Endothelial cell of umbilical vein (primary cell): ENCODE results near the gene GNAL. TPM values are rescaled to one million over a fixed set of nuclear protein-coding genes. Genes with fewer than 3 reads are reported as not detected.

Source experiments
- BruUV-seq: library from RNA; stranded (reverse); fragments of 400-500 nt; replicated peaks from 2 replicates; lab custom pipeline; 2021; lab: Mats Ljungman, UMichigan
- CTCF ChIA-PET: fragments of 300-600, 350-600 bp; sonication (Branson Sonifier 250); formaldehyde crosslinking; loops from one replicate; lab custom pipeline; 2021; ENCODE audit warnings: antibody characterized with exemption, inconsistent platforms; lab: Charles Lee
- POLR2A ChIA-PET: fragments of 300-600, 350-600 bp; sonication (Branson Sonifier 250); formaldehyde crosslinking; loops from one replicate; lab custom pipeline; 2021; ENCODE audit warnings: antibody characterized with exemption, inconsistent platforms; lab: Charles Lee
- DNase-seq: peaks from one replicate; pipeline ENCODE4 v3.0.0-alpha.2; 2011; ENCODE audit warnings: low read depth, low spot score
- FAIRE-seq: peaks from 2 replicates; lab custom pipeline; 2011; peaks lifted over from hg19 to GRCh38; lab: Jason Lieb, UNC
- H2AFZ ChIP-seq: 2 replicates; pipeline ENCODE4 v1.6.0; 2012; ENCODE audit warnings: low read depth, low read length, control low read depth, inconsistent platforms
- H3K27ac ChIP-seq: 2 replicates; pipeline ENCODE4 v1.5.1; 2011; ENCODE audit warnings: low read depth, mild to moderate bottlenecking, control low read depth, low read length, moderate library complexity; ENCODE audit not compliant: insufficient read depth
- H3K27me3 ChIP-seq, 2 experiments: 2 replicates each; pipeline versions ENCODE4 v1.6.0 to v1.6.1; 2011; ENCODE audit warnings: low read length in 2 of 2, mixed read lengths in 1 of 2; ENCODE audit not compliant: control insufficient read depth in 2 of 2, insufficient read depth in 2 of 2
- H3K36me3 ChIP-seq, 2 experiments: 2 replicates in 1 of 2; 3 replicates in 1 of 2; pipeline ENCODE4 v1.5.1; 2011; ENCODE audit warnings: low read length in 2 of 2, mild to moderate bottlenecking in 1 of 2, moderate library complexity in 1 of 2; ENCODE audit not compliant: control insufficient read depth in 2 of 2, insufficient read depth in 2 of 2; ENCODE audit errors: extremely low read depth in 1 of 2
- H3K4me1 ChIP-seq: 3 replicates; pipeline ENCODE4 v1.5.1; 2011; ENCODE audit warnings: mild to moderate bottlenecking, low read length; ENCODE audit not compliant: control insufficient read depth, insufficient read depth; ENCODE audit errors: extremely low read depth
- H3K4me2 ChIP-seq: 2 replicates; pipeline ENCODE4 v1.6.1; 2011; ENCODE audit warnings: low read length, control low read depth, mixed read lengths; ENCODE audit not compliant: insufficient read depth
- H3K4me3 ChIP-seq, 3 experiments: fragments of 200-600 bp in 1 of 3; sonication (generic), shearing (Covaris generic) in 1 of 3; replicated peaks in 1 of 3; 2 replicates each; pipeline ENCODE4 v1.5.1; 2011 to 2016; ENCODE audit warnings: control low read depth in 3 of 3, low read length in 3 of 3, mild to moderate bottlenecking in 2 of 3, inconsistent platforms in 1 of 3, low read depth in 1 of 3, moderate library complexity in 1 of 3; ENCODE audit not compliant: insufficient read depth in 1 of 3
- H3K79me2 ChIP-seq: 2 replicates; pipeline ENCODE4 v1.6.0; 2012; ENCODE audit warnings: low read length, inconsistent platforms; ENCODE audit not compliant: control insufficient read depth, insufficient read depth
- H3K9ac ChIP-seq: replicated peaks from 2 replicates; pipeline ENCODE3; 2011; ENCODE audit warnings: low read length, control low read depth; ENCODE audit not compliant: insufficient read depth; ENCODE audit errors: extremely low read depth
- H3K9me1 ChIP-seq: replicated peaks from 3 replicates; pipeline ENCODE4 v1.6.0; 2011; ENCODE audit warnings: mild to moderate bottlenecking, low read length; ENCODE audit not compliant: control insufficient read depth, insufficient read depth; ENCODE audit errors: extremely low read depth
- H3K9me3 ChIP-seq: replicated peaks from 2 replicates; pipeline ENCODE4 v1.5.1; 2012; ENCODE audit warnings: low read length, inconsistent platforms; ENCODE audit not compliant: control insufficient read depth, insufficient read depth
- H4K20me1 ChIP-seq: replicated peaks from 2 replicates; pipeline ENCODE3; 2011; ENCODE audit warnings: mild to moderate bottlenecking, low read length; ENCODE audit not compliant: control insufficient read depth, insufficient read depth; ENCODE audit errors: extremely low read depth
- EZH2 ChIP-seq: IDR thresholded peaks from 2 replicates; pipeline ENCODE4 v1.6.1; 2012; ENCODE audit warnings: borderline replicate concordance, low read depth, mild to moderate bottlenecking, moderate library complexity, low read length, inconsistent platforms; ENCODE audit not compliant: severe bottlenecking
- FOS ChIP-seq: IDR thresholded peaks from 2 replicates; pipeline ENCODE4 v1.6.1; 2011; ENCODE audit warnings: mild to moderate bottlenecking, low read length, moderate library complexity, borderline replicate concordance; ENCODE audit not compliant: insufficient read depth
- GATA2 ChIP-seq: IDR thresholded peaks from 2 replicates; pipeline ENCODE4 v1.7.0; 2011; ENCODE audit warnings: low read depth, mild to moderate bottlenecking, moderate library complexity, mixed read lengths, low read length; ENCODE audit not compliant: insufficient read length, insufficient read depth
- JUN ChIP-seq: IDR thresholded peaks from 2 replicates; pipeline ENCODE4 v1.6.1; 2011; ENCODE audit warnings: borderline replicate concordance, low read depth; ENCODE audit not compliant: insufficient read length, insufficient read depth
- MAX ChIP-seq: IDR thresholded peaks from 2 replicates; pipeline ENCODE4 v1.6.1; 2011; ENCODE audit not compliant: insufficient read depth, insufficient read length
- MYC ChIP-seq: IDR thresholded peaks from one replicate; pipeline ENCODE4 v1.6.1; 2011; ENCODE audit warnings: mild to moderate bottlenecking, low read depth, low read length
- POLR2A ChIP-seq: IDR thresholded peaks from 2 replicates; pipeline ENCODE4 v1.6.1; 2012; ENCODE audit warnings: low read depth, mild to moderate bottlenecking, control low read depth, low read length
- POLR2AphosphoS5 ChIP-seq: IDR thresholded peaks from 2 replicates; pipeline ENCODE4 v1.6.1; 2012; ENCODE audit warnings: low read depth, mild to moderate bottlenecking, control low read depth, low read length, moderate library complexity; ENCODE audit not compliant: insufficient read depth
- dilution Hi-C: fragments of 300-500 bp; cut with MboI; formaldehyde crosslinking; loops from one replicate; pipeline ENCODE4 v1.15.0; 2019; ENCODE audit warnings: low sequenced_read_pairs; ENCODE audit not compliant: extremely low pct_ligation_motif_present
- intact Hi-C: fragments of 100-400 bp; cut with micrococcal nuclease; formaldehyde crosslinking; loops from one replicate; pipeline ENCODE4 v1.10.0; 2022
- polyA plus RNA-seq, 4 experiments: library from polyadenylated mRNA; depleted of rRNA in 3 of 4; stranded (reverse) in 3 of 4; unstranded in 1 of 4; fragments of >200 nt; gene quantifications; 2 replicates each; pipeline versions ENCODE4 v1.2.1 to v1.2.3, GENCODE V29; 2011 to 2012; ENCODE audit warnings: missing spikeins in 1 of 4
- total RNA-seq: library from RNA; stranded (reverse); gene quantifications from 2 replicates; pipeline ENCODE4 v1.2.3, GENCODE V29; 2021
- TF ChIP-seq, protein P1 (sequence below), 2 donors: IDR thresholded peaks; 1 replicate in 1 of 2; 2 replicates in 1 of 2; pipeline ENCODE4 v1.5.1; 2011; ENCODE audit warnings: low read length in 2 of 2, mild to moderate bottlenecking in 2 of 2, moderate library complexity in 2 of 2, control low read depth in 1 of 2, inconsistent platforms in 1 of 2, low read depth in 1 of 2; ENCODE audit not compliant: insufficient read depth in 1 of 2; ENCODE audit errors: extremely low read depth in 1 of 2

Gene GNAL
- total and polyA plus RNA-seq, 2 donors (not counting 3 experiments of a cell fraction or from before 2014, with no cell fraction given): 0.07 to 0.73 TPM

DNA sequence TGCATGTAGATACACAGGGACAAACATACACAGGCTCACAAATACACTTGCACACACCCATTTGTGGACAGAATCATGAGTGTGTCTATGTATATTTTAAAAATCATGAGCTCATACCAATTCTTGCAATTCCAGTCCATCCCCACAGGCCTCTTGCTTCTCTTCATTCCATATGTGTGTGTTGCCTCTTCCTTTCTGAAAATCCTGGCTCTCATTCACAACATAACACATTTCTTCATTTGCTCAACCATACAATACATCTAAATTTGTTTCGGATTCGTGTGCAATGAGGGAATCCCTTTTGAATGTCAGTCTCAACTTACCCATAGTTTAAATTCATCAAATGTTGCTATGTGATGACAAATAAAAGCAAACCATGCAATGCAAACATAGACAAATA lies 51.4 kb downstream of the GNAL start:
- no peaks in the 10 kb centered on the region for H3K79me2 ChIP-seq
- intact Hi-C loops: loop anchor here (10.0 kb wide), 1 partner anchor 56 kb away; the partner anchor contains the start of gene GNAL
- FAIRE-seq (no peak), DNase-seq (no peak)
- no peak overlapping the region for H3K27ac ChIP-seq
- H2AFZ ChIP-seq: no peak overlapping the region
- dilution Hi-C loops: no loop called here
- ChIA-PET CTCF (interaction anchor here (0.7 to 2.5 kb wide), 9 partner anchors 10 to 298 kb away, joined by 3 to 7 read pairs (median 3); no protein-coding TSS in a partner anchor), POLR2A (no interaction called here)
- no peaks in the 10 kb centered on the region for H3K9me3 ChIP-seq
- no peaks in the 10 kb centered on the region for H4K20me1 ChIP-seq
- H3K4me2 ChIP-seq: no peak overlapping the region
- TF ChIP-seq EZH2 (no peak), POLR2AphosphoS5 (no peak), JUN (no peak), MAX (no peak), FOS (no peak), MYC (no peak), POLR2A (no peak), GATA2 (no peak)
- TF ChIP-seq, protein P1, sequence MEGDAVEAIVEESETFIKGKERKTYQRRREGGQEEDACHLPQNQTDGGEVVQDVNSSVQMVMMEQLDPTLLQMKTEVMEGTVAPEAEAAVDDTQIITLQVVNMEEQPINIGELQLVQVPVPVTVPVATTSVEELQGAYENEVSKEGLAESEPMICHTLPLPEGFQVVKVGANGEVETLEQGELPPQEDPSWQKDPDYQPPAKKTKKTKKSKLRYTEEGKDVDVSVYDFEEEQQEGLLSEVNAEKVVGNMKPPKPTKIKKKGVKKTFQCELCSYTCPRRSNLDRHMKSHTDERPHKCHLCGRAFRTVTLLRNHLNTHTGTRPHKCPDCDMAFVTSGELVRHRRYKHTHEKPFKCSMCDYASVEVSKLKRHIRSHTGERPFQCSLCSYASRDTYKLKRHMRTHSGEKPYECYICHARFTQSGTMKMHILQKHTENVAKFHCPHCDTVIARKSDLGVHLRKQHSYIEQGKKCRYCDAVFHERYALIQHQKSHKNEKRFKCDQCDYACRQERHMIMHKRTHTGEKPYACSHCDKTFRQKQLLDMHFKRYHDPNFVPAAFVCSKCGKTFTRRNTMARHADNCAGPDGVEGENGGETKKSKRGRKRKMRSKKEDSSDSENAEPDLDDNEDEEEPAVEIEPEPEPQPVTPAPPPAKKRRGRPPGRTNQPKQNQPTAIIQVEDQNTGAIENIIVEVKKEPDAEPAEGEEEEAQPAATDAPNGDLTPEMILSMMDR (IDR thresholded peaks at IDR 0.05; ENCODE audit: extremely low read depth in 1 of 2, insufficient read depth in 1 of 2, low read depth in 1 of 2, low read length in 2 of 2): no peak
- no peaks in the 10 kb centered on the region for H3K9me1 ChIP-seq
- no TSS peak for BruUV-seq
- peaks cover 5% of the 10 kb centered on the region in 2 experiments for H3K27me3 ChIP-seq
- no peaks in the 10 kb centered on the region for H3K36me3 ChIP-seq
- no peak overlapping the region for H3K4me3 ChIP-seq
- no peaks in the 10 kb centered on the region for H3K4me1 ChIP-seq
- no peak overlapping the region for H3K9ac ChIP-seq
